ENCODE results near the gene CFAP61. TPM values are rescaled to one million over a fixed set of nuclear protein-coding genes. Genes with fewer than 3 reads are reported as not detected.

CFAP61 gene
- total RNA-seq, 1 experiment from 2014 or later = 0.61 TPM

DNA sequence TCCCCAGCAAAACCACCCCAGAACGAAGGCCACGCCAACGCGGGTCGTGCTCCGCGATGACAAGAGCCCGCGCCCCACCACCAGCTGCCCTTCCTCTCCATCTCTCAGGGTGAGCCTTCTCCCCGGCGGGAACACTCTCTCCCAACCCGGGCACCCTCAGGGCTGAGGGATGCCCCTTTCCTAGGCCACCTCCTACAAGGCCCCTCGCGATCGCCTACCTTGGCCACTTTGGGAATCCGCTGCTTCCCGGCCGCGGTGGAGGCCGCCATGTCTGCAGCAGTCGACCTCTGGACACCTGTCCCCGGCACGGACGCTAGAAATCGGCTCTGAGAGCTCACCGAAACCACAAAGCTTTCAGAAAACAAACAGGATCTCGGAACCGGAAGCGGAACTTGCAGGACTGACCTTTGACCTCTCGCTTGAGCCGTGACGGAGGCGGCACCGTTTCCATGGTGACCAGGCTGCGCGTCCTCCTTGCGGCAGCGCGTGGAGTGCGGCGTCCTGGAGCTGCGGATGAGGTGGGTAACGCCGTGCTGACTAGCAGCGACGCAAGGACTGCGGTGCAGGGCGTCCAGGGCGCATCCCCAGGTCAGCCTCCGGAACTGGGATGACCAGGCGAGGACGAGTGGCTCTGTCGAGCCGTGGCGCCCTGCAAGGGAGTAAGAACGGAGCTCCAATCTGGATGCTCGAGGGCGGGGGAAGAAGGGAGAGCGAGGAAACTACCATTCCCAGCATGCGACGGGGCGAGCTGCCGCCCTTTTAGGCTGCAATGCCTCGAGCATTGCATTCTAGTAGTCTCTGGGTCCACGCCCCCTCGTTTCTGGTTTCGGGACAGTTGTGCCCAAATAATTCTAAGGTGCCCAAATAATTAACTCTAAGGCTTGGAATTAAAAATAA is at the start of gene CFAP61, which contains the start of gene CRNKL1 (continued):
- TF ChIP-seq ZNF425 (CRISPR knock-in tag; conservative IDR thresholded peaks at IDR 0.05) (no peak), HMGXB4 (CRISPR knock-in tag; IDR thresholded peaks at IDR 0.05) (no peak), MAX (CRISPR knock-in tag; IDR thresholded peaks at IDR 0.05) (peak; percentile 92), ZNF219 (CRISPR knock-in tag; IDR thresholded peaks at IDR 0.05; ENCODE audit: borderline replicate concordance) (no peak), JAZF1 (CRISPR knock-in tag; IDR thresholded peaks at IDR 0.05) (no peak), TCF7 (CRISPR knock-in tag; IDR thresholded peaks at IDR 0.05; ENCODE audit: low read depth) (no peak), CTCF (IDR thresholded peaks at IDR 0.05) (no peak), ZBTB21 (CRISPR knock-in tag; IDR thresholded peaks at IDR 0.05; ENCODE audit: borderline replicate concordance) (peak; percentile 61; the same call in 1 of the 2 replicates), FOXP1 (CRISPR knock-in tag; IDR thresholded peaks at IDR 0.05; ENCODE audit: borderline replicate concordance) (0 out of 2 replicates have a peak, but pooled peaks have one; percentile 16), AFF4 (CRISPR knock-in tag; IDR thresholded peaks at IDR 0.05; ENCODE audit: borderline replicate concordance) (no peak), FOXK1 (CRISPR knock-in tag; IDR thresholded peaks at IDR 0.05) (peak; percentile 88), CREM (CRISPR knock-in tag; IDR thresholded peaks at IDR 0.05) (peak; percentile 74; the same call in 1 of the 2 replicates), SOX15 (CRISPR knock-in tag; IDR thresholded peaks at IDR 0.05) (no peak), GABPB1 (CRISPR knock-in tag; IDR thresholded peaks at IDR 0.05) (peak; percentile 93), EMX1 (CRISPR knock-in tag; IDR thresholded peaks at IDR 0.05) (no peak), HMGA2 (CRISPR knock-in tag; IDR thresholded peaks at IDR 0.05) (no peak), ZNF416 (CRISPR knock-in tag; IDR thresholded peaks at IDR 0.05) (no peak), NR1H2 (CRISPR knock-in tag; IDR thresholded peaks at IDR 0.05) (no peak), SP1 (CRISPR knock-in tag; conservative IDR thresholded peaks at IDR 0.05) (0 out of 2 replicates have a peak, but pooled peaks have one; percentile 26)
- TF ChIP-seq, protein P1, sequence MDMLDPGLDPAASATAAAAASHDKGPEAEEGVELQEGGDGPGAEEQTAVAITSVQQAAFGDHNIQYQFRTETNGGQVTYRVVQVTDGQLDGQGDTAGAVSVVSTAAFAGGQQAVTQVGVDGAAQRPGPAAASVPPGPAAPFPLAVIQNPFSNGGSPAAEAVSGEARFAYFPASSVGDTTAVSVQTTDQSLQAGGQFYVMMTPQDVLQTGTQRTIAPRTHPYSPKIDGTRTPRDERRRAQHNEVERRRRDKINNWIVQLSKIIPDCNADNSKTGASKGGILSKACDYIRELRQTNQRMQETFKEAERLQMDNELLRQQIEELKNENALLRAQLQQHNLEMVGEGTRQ (CRISPR knock-in tag; IDR thresholded peaks at IDR 0.05) = peak; percentile 37; the same call in 1 of the 2 replicates
- TF ChIP-seq, protein P2, sequence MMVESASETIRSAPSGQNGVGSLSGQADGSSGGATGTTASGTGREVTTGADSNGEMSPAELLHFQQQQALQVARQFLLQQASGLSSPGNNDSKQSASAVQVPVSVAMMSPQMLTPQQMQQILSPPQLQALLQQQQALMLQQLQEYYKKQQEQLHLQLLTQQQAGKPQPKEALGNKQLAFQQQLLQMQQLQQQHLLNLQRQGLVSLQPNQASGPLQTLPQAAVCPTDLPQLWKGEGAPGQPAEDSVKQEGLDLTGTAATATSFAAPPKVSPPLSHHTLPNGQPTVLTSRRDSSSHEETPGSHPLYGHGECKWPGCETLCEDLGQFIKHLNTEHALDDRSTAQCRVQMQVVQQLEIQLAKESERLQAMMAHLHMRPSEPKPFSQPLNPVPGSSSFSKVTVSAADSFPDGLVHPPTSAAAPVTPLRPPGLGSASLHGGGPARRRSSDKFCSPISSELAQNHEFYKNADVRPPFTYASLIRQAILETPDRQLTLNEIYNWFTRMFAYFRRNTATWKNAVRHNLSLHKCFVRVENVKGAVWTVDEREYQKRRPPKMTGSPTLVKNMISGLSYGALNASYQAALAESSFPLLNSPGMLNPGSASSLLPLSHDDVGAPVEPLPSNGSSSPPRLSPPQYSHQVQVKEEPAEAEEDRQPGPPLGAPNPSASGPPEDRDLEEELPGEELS (CRISPR knock-in tag; IDR thresholded peaks at IDR 0.05) = peak; percentile 33; the same call in 1 of the 2 replicates
- TF ChIP-seq, protein P3, sequence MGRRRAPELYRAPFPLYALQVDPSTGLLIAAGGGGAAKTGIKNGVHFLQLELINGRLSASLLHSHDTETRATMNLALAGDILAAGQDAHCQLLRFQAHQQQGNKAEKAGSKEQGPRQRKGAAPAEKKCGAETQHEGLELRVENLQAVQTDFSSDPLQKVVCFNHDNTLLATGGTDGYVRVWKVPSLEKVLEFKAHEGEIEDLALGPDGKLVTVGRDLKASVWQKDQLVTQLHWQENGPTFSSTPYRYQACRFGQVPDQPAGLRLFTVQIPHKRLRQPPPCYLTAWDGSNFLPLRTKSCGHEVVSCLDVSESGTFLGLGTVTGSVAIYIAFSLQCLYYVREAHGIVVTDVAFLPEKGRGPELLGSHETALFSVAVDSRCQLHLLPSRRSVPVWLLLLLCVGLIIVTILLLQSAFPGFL (CRISPR knock-in tag; IDR thresholded peaks at IDR 0.05; ENCODE audit: borderline replicate concordance) = peak; percentile 59; the same call in 1 of the 2 replicates
- TF ChIP-seq, protein P4, sequence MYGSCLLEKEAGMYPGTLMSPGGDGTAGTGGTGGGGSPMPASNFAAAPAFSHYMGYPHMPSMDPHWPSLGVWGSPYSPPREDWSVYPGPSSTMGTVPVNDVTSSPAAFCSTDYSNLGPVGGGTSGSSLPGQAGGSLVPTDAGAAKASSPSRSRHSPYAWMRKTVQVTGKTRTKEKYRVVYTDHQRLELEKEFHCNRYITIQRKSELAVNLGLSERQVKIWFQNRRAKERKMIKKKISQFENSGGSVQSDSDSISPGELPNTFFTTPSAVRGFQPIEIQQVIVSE (CRISPR knock-in tag; IDR thresholded peaks at IDR 0.05; ENCODE audit: borderline replicate concordance) = no peak
